HEK293 (cell line): ENCODE measurements around the gene SP2.
A peak's percentile ranks its signal among the peaks of the same experiment; 100 is the strongest.

Experiments
- AEBP2 ChIP-seq: fragments of 450-650 bp; formaldehyde crosslinking; IDR thresholded peaks from 2 replicates; pipeline ENCODE4 v1.5.1; 2016; ENCODE audit warnings: missing biosample characterization, missing genetic modification characterization, borderline replicate concordance
- BCL11A ChIP-seq: fragments of 450-650 bp; formaldehyde crosslinking; IDR thresholded peaks from 2 replicates; pipeline ENCODE4 v1.5.1; 2016; ENCODE audit warnings: low read depth, missing biosample characterization, missing genetic modification characterization
- GLI2 ChIP-seq: fragments of 450-650 bp; formaldehyde crosslinking; IDR thresholded peaks from 2 replicates; pipeline ENCODE4; 2017; ENCODE audit warnings: missing biosample characterization, missing genetic modification characterization, low read depth, borderline replicate concordance
- KLF10 ChIP-seq: fragments of 450-650 bp; IDR thresholded peaks from 2 replicates; pipeline ENCODE4 v1.5.1; 2018; ENCODE audit warnings: missing biosample characterization, mild to moderate bottlenecking, missing genetic modification characterization
- MZF1 ChIP-seq: fragments of 450-650 bp; formaldehyde crosslinking; IDR thresholded peaks from 2 replicates; pipeline ENCODE4 v1.5.1; 2017; ENCODE audit warnings: missing biosample characterization, missing genetic modification characterization, borderline replicate concordance
- PRDM10 ChIP-seq: fragments of 450-650 bp; formaldehyde crosslinking; IDR thresholded peaks from 2 replicates; pipeline ENCODE4 v1.5.1; 2016; ENCODE audit warnings: missing biosample characterization, missing genetic modification characterization
- PRDM4 ChIP-seq: fragments of 450-650 bp; formaldehyde crosslinking; IDR thresholded peaks from 2 replicates; pipeline ENCODE4 v1.5.1; 2017; ENCODE audit warnings: missing biosample characterization, missing genetic modification characterization
- SP2 ChIP-seq: fragments of 450-650 bp; formaldehyde crosslinking; IDR thresholded peaks from 2 replicates; pipeline ENCODE4 v1.5.1; 2016; ENCODE audit warnings: missing biosample characterization, missing genetic modification characterization
- ZFHX2 ChIP-seq: fragments of 450-650 bp; formaldehyde crosslinking; conservative IDR thresholded peaks from 2 replicates; pipeline ENCODE4 v1.5.1; 2016; ENCODE audit warnings: missing biosample characterization, missing genetic modification characterization
- ZNF16 ChIP-seq: fragments of 450-650 bp; formaldehyde crosslinking; IDR thresholded peaks from 2 replicates; pipeline ENCODE4 v1.5.1; 2016; ENCODE audit warnings: low read depth, missing biosample characterization, missing genetic modification characterization
- ZNF18 ChIP-seq: fragments of 450-650 bp; formaldehyde crosslinking; IDR thresholded peaks from 2 replicates; pipeline ENCODE4 v1.5.1; 2016; ENCODE audit warnings: missing biosample characterization, missing genetic modification characterization
- ZNF202 ChIP-seq: fragments of 450-650 bp; formaldehyde crosslinking; IDR thresholded peaks from 2 replicates; pipeline ENCODE4 v1.5.1; 2016; ENCODE audit warnings: missing biosample characterization, missing genetic modification characterization, borderline replicate concordance
- ZNF211 ChIP-seq: fragments of 450-650 bp; formaldehyde crosslinking; IDR thresholded peaks from 2 replicates; pipeline ENCODE4 v1.5.1; 2016; ENCODE audit warnings: low read depth, missing biosample characterization, missing genetic modification characterization
- ZNF214 ChIP-seq: fragments of 450-650 bp; formaldehyde crosslinking; IDR thresholded peaks from 2 replicates; pipeline ENCODE4 v1.5.1; 2017; ENCODE audit warnings: missing biosample characterization, mild to moderate bottlenecking, missing genetic modification characterization, borderline replicate concordance
- ZNF221 ChIP-seq: fragments of 450-650 bp; formaldehyde crosslinking; IDR thresholded peaks from 2 replicates; pipeline ENCODE4 v1.5.1; 2017; ENCODE audit warnings: missing biosample characterization, missing genetic modification characterization, borderline replicate concordance
- ZNF23 ChIP-seq: fragments of 450-650 bp; formaldehyde crosslinking; IDR thresholded peaks from 2 replicates; pipeline ENCODE4 v1.5.1; 2016; ENCODE audit warnings: missing biosample characterization, missing genetic modification characterization, borderline replicate concordance
- ZNF416 ChIP-seq: fragments of 450-650 bp; formaldehyde crosslinking; IDR thresholded peaks from 2 replicates; pipeline ENCODE4 v1.5.1; 2016; ENCODE audit warnings: missing biosample characterization, missing genetic modification characterization
- ZNF560 ChIP-seq: fragments of 450-650 bp; formaldehyde crosslinking; IDR thresholded peaks from 2 replicates; pipeline ENCODE4 v1.5.1; 2017; ENCODE audit warnings: missing biosample characterization, missing genetic modification characterization, borderline replicate concordance
- ZNF600 ChIP-seq: fragments of 450-650 bp; formaldehyde crosslinking; IDR thresholded peaks from 2 replicates; pipeline ENCODE4 v1.5.1; 2016; ENCODE audit warnings: missing biosample characterization, missing genetic modification characterization
- ZNF654 ChIP-seq: fragments of 450-650 bp; formaldehyde crosslinking; IDR thresholded peaks from 2 replicates; pipeline ENCODE4 v1.5.1; 2016; ENCODE audit warnings: low read depth, missing biosample characterization, missing genetic modification characterization
- ZNF768 ChIP-seq: fragments of 450-650 bp; formaldehyde crosslinking; IDR thresholded peaks from 2 replicates; pipeline ENCODE4 v1.5.1; 2018; ENCODE audit warnings: missing biosample characterization, mild to moderate bottlenecking, missing genetic modification characterization
- ZSCAN5A ChIP-seq: fragments of 450-650 bp; formaldehyde crosslinking; IDR thresholded peaks from 2 replicates; pipeline ENCODE4 v1.5.1; 2016; ENCODE audit warnings: missing biosample characterization, missing genetic modification characterization
- TF ChIP-seq, protein P1 (sequence below): fragments of 450-650 bp; formaldehyde crosslinking; IDR thresholded peaks from 2 replicates; pipeline ENCODE4 v1.5.1; 2017; ENCODE audit warnings: missing biosample characterization, missing genetic modification characterization
- TF ChIP-seq, protein P2 (sequence below): fragments of 450-650 bp; formaldehyde crosslinking; IDR thresholded peaks from 2 replicates; pipeline ENCODE4 v1.5.1; 2016; ENCODE audit warnings: missing biosample characterization, missing genetic modification characterization
- TF ChIP-seq, protein P3 (sequence below): fragments of 450-650 bp; formaldehyde crosslinking; optimal IDR thresholded peaks from 2 replicates; pipeline ENCODE3; 2016; ENCODE audit warnings: missing biosample characterization, mild to moderate bottlenecking, missing genetic modification characterization

The SP2 gene

GRCh38 chr17:47888293-47888692 lies 7.7 kb upstream of the SP2 start (continued):
- TF ChIP-seq, protein P1, sequence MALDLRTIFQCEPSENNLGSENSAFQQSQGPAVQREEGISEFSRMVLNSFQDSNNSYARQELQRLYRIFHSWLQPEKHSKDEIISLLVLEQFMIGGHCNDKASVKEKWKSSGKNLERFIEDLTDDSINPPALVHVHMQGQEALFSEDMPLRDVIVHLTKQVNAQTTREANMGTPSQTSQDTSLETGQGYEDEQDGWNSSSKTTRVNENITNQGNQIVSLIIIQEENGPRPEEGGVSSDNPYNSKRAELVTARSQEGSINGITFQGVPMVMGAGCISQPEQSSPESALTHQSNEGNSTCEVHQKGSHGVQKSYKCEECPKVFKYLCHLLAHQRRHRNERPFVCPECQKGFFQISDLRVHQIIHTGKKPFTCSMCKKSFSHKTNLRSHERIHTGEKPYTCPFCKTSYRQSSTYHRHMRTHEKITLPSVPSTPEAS = no peak
- TF ChIP-seq ZNF768 (tag by site-specific recombination) (no peak), GLI2 (tag by site-specific recombination) (no peak), ZNF560 (tag by site-specific recombination) (no peak), ZNF18 (no peak), ZFHX2 (tag by site-specific recombination) (peak; percentile 77), ZNF202 (tag by site-specific recombination) (no peak), ZNF214 (no peak), ZNF23 (tag by site-specific recombination) (no peak), SP2 (tag by site-specific recombination) (peak; percentile 22; the same call in 1 of the 2 replicates), AEBP2 (tag by site-specific recombination) (no peak), PRDM10 (tag by site-specific recombination) (peak; percentile 72; the same call in 1 of the 2 replicates), ZNF221 (tag by site-specific recombination) (no peak), MZF1 (tag by site-specific recombination) (no peak), ZNF211 (tag by site-specific recombination) (no peak), ZNF16 (tag by site-specific recombination) (no peak), ZNF600 (tag by site-specific recombination) (peak; percentile 87), BCL11A (tag by site-specific recombination) (no peak), KLF10 (tag by site-specific recombination) (no peak), ZNF416 (no peak), ZNF654 (no peak), PRDM4 (no peak), ZSCAN5A (tag by site-specific recombination) (no peak)
- TF ChIP-seq, protein P2, sequence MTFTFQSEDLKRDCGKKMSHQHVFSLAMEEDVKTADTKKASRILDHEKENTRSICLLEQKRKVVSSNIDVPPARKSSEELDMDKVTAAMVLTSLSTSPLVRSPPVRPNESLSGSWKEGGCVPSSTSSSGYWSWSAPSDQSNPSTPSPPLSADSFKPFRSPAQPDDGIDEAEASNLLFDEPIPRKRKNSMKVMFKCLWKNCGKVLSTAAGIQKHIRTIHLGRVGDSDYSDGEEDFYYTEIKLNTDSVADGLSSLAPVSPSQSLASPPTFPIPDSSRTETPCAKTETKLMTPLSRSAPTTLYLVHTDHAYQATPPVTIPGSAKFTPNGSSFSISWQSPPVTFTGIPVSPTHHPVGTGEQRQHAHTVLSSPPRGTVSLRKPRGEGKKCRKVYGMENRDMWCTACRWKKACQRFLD (tag by site-specific recombination) = no peak
- TF ChIP-seq, protein P3, sequence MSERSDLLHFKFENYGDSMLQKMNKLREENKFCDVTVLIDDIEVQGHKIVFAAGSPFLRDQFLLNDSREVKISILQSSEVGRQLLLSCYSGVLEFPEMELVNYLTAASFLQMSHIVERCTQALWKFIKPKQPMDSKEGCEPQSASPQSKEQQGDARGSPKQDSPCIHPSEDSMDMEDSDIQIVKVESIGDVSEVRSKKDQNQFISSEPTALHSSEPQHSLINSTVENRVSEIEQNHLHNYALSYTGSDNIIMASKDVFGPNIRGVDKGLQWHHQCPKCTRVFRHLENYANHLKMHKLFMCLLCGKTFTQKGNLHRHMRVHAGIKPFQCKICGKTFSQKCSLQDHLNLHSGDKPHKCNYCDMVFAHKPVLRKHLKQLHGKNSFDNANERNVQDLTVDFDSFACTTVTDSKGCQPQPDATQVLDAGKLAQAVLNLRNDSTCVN (tag by site-specific recombination) = no peak
